SIG-M5 treated with dmso at 0.1 percent for 504 hours (cell line): ENCODE data around the gene DENND1A.

Source experiments
- DNase-seq: peaks from one replicate; lab custom pipeline; 2025; ENCODE audit not compliant: unreplicated experiment; lab: John Stamatoyannopoulos, UW

DENND1A gene

DNA sequence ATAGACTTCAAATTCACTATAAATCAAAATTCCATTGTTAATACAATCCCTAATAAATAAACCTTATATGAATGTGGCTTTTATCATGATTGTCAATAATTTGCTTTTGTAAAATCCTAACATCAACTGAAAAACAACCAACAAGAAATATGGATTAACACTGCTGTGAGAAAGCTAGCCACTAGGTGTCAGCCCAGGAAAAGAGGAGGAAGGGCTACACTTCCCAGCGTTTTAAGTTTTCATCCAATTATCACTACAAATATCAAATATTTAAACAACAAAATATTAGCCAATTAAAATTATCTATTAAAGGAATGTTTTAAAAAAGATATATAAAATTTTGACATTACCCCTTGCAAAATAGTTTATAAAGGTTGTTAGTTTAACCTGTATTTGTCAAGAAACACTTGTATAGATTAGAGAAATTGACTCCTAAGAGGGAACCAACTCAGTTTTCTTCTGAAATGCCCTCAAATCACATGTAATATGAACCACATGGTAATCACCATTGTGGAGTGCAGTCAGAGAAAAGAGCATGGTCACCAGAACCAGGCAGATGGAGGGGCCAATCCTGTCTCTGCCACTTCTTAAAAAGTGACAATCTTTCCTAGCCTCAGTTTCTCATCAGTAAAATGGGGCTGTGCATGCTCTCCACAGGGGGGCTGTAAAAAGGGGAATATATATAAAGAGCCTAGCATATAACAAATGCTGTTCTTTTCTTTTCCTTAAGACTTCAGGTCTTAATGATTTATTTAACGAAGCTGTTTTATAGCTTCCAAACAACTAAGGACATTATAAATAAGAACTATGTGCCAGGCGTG lies 385.7 kb downstream of the DENND1A start:
- no peak for DNase-seq

DNA sequence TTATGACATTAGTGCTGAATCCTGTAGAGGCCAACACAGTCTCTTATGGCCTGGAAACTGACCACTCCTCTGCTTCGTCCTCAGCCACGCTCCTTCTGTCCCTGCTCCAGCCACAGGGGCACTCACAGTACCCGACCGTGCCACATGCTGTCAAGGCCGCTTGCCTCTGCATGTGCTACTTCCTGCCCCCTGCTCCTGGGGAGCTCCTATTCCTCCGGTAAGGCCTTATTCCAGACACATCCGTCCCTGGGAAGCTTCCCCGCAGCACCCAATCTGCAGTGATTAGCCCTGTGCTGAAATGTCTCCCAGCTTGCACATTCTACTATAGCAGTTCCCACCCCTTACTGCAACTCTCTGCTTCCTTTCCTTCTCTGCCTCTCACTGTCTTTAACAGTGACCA lies 386.4 kb downstream of the DENND1A start:
- no peak for DNase-seq

DNA sequence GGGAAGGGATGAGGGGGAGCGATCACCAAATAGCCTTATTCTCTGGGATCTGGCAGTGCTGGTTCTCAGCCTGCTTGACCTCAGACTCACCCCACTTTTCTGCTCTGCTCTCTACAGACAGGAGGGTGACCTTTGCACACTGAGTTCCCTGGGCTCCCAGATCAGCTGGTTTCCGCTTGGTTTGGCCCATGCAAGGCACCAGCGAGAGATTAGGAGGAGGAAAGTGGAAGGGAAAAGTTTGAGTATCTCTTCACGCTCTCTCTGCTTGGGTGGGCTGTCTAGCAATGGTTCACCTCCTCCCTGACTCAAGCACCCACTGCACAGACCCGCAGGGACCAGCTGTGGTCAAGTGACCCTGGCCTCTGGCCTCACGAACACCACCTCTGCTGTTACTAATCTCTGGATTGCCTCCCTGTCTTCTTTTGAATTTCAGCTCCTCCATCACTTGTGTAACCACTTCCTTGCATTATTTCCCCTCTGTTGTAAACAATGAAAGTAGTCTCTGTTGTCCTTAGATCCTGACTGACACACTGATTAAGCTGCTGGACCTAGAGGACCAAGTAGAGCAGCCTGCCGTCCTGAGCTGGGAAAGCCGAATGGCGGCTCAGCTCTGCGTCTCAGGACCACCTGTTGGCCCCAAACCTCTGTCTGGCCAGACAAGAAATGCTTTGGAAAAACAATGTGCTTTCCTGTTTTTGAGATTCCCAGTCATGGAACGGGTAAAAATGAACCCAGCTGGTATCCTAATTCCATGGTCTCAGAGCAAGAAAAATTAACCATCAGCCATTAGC lies 387.3 kb downstream of the DENND1A start:
- no peak for DNase-seq

DNA sequence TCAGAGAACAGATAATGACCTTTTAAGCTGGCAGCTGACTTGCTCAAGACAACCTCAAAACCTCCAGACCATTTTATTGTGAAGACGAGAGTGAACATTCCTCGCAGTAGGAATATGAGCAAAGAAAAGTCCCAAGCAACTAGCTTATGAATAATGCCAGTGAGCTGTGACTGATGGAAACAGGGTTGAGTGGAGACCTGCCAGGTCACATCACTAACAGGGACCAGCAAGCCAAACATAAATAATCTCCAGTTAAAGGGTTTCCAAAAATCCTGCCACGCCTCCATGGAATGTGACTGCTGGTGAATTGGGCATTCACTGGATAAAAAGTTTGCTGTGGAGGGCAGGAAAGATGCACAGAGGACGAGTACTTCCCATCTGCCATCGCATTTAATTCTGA lies 388.5 kb downstream of the DENND1A start:
- DNase-seq = no peak

DNA sequence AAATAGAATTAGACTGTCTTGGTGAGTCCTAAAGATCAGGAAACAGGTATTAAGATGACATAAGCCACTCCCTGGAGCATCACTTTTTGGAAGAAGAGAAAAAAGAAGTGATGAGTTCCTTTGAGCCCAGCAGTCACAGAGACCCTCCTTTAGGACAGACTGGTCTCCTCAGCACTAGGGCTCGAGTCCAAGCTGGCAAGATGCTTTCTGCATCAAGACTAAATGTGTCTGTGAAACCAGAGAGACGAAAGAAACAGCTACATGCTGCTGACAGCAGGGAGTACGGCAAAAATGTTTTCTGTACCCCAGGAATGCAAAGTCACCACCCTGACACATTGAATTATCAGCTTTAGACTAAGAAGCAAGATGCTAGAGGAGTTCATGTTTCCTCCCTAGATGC lies 389.5 kb downstream of the DENND1A start:
- DNase-seq = no peak

DNA sequence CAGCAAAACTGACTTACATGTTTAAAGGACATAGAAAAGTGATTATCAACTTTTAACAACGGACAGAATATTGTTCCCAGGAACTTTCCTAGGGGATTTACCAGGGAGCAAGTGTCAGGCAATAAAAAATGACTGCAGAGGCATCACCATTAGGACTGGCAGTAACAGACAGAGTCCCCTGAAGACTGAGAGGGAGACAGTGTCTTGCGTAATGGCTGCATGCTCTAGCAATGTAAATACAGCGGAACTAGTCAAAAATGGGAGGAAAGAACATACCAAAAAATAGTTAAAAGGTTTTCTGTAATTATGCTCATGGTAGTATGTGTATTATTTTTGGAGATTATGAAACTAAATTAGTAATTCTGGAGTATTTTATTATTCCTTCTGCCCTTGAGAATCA lies 392.1 kb downstream of the DENND1A start:
- DNase-seq = peak; percentile 50

DNA sequence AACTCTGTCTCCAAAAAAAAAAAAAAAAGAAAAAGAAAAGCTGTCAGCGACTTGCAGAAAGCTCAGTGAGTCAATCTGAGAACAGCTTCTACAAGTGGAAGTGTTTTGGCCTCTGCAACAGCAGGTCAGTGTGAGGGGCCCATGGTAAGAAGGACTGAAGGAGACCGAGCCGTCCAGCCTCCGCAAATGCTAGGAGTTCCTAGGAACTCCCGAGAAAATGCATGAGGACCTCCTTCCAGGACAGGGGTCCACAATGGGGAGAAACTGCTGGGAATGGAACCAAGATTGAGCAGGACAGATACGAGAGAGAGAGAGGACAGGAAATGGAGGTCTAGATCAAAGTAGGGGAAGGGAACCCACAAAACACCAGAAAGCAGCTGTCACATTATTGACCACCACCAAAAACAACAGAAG lies 393.5 kb downstream of the DENND1A start:
- no peak for DNase-seq

DNA sequence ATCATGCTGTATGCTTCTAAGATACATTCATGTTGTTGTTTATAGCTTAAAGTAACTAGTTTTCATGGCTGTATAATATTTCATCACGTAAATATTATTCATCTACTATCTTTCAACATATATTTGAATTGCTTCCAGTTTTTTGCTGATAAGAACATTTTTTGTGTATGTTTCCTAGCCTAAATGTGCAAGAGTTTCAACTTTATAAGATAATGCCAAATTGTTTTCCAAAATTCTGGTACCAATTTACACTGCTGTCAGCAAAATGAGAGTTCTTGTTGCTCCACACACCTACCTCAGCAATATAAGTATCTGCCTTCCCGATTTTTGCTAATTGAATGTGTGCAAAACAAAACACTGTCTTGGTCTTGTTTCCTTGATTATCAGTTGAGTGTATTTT lies 395.6 kb downstream of the DENND1A start:
- DNase-seq = no peak

DNA sequence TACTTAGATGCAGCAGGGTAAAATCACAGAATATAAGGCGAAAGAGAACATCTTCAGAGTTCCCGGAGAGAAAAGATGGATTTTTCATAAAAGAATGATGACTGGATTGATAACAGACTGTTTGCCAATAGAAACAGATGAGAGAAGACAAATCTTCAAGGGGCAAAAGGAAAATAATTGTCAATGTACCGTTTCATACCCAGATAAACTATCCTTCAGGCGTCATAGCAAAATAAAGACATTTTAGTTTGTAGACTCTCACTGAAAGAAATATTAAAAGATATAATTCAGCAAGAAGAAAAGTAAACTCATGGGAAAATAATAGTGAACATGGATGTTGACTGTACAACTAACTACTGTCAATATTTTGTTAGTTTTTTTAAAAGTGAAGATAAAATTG lies 399.7 kb downstream of the DENND1A start:
- DNase-seq = no peak

DNA sequence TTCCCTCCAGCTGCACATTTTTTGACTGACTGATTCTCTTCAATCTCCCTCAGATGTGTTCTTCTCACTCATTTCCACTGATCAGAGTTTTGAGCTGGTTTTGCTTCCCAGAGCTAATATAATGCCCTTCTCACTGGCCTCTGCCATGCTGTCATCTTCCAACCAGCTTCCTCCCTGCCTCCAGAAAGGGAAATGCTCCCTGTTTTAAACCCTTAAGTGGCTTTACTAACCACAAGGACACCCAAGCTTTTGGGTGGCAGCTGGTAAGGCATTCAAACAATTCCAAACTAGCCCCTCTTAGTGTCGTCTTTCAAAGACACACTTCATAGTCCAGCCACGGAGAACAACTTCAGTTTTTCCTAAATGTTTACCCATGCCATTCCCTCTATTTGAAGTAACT lies 401.4 kb downstream of the DENND1A start:
- DNase-seq = no peak

DNA sequence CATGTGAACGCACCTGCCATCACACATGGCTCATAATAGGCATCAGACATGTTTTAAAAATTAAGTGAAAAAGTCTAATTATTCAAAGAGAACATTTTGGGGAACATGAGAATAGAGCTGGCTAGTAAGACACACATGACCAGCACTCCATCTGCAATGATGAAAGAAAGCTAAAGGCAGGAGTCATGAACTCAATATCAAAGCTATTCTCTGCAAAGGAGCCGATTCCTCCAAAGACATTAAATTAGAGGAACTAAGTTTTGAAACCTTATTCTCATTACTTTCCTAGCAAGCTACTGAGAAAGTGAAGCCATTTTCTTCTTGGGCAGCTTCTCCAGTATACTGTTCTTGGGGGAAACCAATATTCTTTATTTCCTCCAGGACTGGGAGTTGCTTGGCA lies 401.9 kb downstream of the DENND1A start:
- DNase-seq = no peak

DNA sequence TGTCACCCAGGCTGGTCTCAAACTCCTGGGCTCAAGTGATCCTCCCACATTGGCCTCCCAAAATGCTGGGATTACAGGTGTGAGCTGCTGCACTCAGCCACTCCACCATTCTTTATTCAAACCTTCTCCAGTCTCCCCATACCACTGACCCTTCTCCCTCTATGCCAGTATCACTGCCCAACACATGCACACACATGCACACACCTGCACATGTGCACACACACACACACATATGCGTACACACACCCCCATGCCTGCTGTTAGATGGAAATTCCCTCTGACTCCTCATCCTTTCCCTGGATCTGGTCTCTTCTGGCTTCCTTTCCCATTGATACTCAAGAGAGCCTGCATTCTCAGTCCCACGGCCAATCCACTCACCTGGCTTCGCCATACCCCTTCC lies 404.0 kb downstream of the DENND1A start:
- DNase-seq = no peak

DNA sequence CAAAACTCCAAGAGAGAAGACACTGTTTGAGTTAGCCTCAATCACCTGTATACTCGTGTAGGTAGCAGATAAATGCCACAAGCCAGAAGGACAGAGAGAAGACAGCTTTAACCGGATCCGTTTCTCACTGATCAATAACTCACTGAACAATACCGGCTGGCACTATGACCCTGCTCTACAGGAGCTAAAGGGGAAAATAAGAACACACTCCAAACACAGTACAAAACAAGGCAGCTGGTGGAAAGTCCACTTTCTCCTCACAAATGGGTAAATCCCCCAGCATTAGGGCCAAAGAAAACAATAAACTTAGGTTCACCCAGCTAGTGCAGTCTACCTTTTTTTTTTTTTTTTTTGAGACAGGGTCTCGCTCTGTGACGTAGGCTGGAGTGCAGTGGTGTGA lies 404.5 kb downstream of the DENND1A start:
- DNase-seq = no peak

DNA sequence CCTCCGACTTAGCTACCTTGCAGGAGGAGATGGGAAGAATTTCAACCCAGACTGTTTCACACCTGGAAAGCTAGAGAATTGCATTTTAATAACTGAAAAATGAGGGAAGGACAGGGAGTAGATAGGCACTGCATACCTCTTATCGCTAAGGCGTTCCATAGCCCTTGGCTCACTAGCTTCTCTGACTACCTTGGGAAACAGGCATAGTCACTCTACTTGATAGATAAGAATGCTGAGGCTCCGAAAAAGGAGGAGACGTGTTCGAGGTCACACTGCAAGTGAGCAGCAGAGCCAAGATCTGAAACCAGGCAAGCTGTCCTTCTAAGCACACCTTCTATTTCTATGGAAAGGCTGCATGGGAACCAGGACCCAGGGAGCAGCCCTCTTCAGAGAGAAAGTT lies 405.1 kb downstream of the DENND1A start:
- no peak for DNase-seq

DNA sequence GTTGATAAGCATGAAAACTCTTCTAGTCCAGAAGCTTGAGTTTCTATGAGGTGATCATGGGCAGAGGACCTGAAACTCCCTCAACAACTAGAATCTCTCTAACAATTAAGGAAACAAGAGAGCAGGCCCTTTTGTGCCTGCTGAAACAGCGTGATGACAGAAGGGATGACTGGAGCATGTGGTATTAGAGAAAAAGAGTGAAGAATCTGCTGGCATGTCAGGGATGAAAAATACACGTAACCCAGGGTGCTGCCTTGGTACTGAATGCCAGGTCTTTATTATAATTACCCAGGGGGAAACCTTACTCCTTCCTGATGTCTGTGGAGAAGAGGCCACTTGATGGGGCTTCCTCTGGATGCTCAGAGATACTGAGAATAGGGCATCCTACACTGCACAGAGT lies 406.1 kb downstream of the DENND1A start:
- no peak for DNase-seq

DNA sequence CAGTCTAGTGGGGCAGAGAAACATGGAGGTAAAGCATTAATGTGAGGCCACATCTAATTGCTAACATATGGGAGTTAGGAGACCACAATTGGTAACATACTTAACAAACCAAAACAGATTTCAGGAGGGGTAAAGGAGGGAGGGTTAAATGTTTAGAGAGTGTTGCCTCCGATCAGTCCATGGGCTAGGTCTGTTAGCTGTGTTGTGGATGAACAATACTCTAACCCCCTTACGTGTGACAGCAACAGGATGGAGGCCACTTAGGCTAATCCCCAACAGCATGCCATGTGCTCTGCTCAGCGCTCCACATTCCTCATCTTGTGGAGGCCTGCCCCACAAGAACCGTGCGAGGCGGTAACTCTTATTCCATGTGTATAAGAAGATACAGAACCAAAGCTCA lies 406.9 kb downstream of the DENND1A start:
- no peak for DNase-seq

DNA sequence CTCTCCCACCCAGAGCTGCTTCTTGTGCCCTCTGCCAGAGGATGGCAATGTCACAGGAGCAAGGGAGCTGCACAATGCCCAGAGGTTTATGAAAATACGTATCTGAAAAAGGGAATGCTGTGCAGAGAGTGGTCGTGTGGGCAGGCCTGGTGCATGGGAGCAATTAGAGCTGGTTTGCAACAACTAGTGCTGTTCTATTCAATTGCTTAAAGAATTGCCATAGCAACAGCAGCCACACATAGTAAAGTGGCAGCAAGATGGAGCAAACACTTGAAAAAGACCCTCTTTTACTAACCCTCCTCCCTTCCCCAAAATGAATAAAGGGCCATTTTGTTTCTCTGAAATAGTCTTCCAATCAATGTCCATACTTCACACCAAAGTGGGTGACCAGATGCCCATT lies 407.7 kb downstream of the DENND1A start:
- no peak for DNase-seq

DNA sequence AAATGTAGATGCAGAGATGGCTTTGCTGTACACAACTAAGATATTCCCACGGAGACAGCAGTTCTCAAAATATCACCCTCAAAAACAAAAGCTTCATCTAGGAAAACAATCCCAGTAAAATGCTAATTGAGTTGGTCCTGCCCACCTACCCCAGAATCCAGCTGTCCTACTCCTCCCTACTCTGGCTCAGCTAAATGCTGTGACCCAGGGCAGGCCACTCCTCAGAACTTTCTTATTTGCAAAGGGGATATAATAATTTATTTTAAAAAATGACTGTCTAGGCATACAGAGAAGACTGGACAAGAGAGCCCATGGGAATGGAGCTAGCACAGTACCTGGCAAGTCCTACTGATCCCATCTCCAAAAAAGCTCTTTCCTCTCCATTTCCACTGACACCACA lies 411.6 kb downstream of the DENND1A start:
- no peak for DNase-seq

DNA sequence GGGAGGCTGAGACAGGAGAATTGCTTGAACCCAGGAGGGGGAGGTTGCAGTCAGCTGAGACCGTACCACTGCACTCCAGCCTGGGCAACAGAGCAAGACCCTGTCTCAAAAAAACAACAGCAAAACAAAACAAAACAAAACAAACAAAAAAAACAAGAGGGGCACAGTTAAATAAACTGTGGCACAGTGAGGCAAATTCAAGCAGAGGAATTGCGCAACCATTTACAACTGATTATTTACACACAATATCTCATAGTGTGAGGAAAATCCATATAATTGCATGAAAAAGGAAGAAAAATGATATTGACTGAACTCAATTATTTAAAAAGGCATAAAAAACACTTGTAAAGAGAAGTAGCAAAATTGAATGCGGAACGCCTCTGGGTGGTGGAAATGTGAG lies 412.4 kb downstream of the DENND1A start:
- DNase-seq = no peak

DNA sequence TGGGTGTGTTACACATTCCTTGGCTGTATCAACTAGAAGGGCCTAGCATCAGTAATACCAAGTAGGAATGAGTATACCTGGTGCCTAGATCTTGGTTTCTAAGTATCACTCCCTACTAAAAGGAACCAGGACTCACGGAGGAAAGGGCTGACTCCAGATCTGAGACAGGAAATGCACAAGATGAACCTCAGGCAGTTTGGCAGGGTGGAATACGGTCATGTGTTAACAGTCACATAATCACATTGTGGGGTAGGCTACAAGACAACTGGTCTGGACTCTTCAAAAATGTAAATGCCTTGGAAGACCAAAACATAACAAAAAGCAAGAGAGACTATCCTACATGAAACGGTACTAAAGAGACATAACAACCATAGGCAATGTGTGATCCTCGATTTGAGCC lies 415.2 kb downstream of the DENND1A start:
- DNase-seq = no peak

DNA sequence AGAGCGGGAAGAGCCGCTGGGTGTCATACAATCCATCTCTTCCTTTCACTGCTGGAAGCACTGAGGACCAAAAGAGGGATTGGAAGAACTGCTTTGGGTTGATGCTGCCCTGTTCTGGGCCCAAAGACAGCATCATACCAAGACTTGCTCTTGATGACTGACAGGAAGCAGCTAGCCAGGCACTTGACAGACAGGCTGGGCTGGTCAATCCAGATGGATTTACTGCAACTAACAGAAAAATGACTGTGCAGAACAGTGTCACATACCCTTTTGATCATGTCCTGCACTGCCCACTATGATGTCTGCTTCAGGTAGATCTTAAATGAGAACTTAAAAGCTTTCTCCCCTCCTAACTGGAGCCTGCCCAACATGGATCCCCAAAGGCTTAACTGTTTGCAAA lies 416.4 kb downstream of the DENND1A start:
- DNase-seq = no peak
